Type B pancreatic cell (in vitro differentiated cells): Measurements from ENCODE around the gene MRTFB. TPM values are rescaled to one million over a fixed set of nuclear protein-coding genes. Genes with fewer than 3 reads are reported as not detected.

Experiments used
- DNase-seq: peaks from one replicate; pipeline ENCODE4 v3.0.0; 2021; ENCODE audit warnings: mixed read lengths; ENCODE audit not compliant: unreplicated experiment; ENCODE audit errors: extremely low spot score
- H3K27ac Mint-ChIP-seq: 2 replicates; pipeline ENCODE4 v1.8.0; 2021; ENCODE audit warnings: mild to moderate bottlenecking, mixed read lengths
- H3K27me3 Mint-ChIP-seq: 2 replicates; pipeline ENCODE4 v1.8.0; 2021; ENCODE audit warnings: mixed read lengths
- H3K36me3 Mint-ChIP-seq: 2 replicates; pipeline ENCODE4 v1.8.0; 2021; ENCODE audit warnings: mixed read lengths
- H3K4me1 Mint-ChIP-seq: one replicate; pipeline ENCODE4 v1.8.0; 2021; ENCODE audit warnings: mixed read lengths; ENCODE audit not compliant: unreplicated experiment
- H3K4me3 Mint-ChIP-seq: 2 replicates; pipeline ENCODE4 v1.8.0; 2021; ENCODE audit warnings: mild to moderate bottlenecking, mixed read lengths
- H3K9me3 Mint-ChIP-seq: 2 replicates; pipeline ENCODE4 v1.8.0; 2021; ENCODE audit warnings: mixed read lengths
- CTCF ChIP-seq: fragments of 200-600 bp; sonication (generic); conservative IDR thresholded peaks from 2 replicates; pipeline ENCODE4 v1.5.0; 2021; ENCODE audit warnings: antibody characterized with exemption, mild to moderate bottlenecking
- total RNA-seq: library from RNA; stranded (reverse); gene quantifications from 2 replicates; pipeline ENCODE4 v1.2.1, GENCODE V29; 2021; ENCODE audit warnings: low replicate concordance

Gene MRTFB
- total RNA-seq, 1 donor from 2014 or later, result 61.0 TPM

DNA sequence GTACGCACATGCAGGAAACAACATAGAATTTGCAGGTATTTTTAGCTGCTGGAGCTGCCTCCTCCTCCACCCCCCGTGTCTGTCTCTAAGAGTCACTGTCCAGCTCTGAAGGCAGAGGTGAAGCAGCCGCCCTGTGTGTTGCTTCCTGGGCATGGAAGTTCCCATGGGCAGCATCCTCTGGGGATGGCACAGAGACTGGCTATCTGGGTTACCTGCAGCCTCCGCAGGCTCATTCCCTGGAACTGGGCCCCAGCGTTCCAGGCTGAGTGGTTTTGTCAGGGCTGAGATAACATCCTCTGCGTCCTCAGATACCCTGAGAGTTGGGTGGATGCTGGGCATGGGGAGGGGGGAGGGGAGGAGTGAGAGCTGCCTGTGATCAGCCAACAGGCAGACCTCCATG is 41.5 kb upstream of the MRTFB start:
- H3K4me3 Mint-ChIP-seq, result no peak overlapping the region
- no peaks in the 10 kb centered on the region for H3K4me1 Mint-ChIP-seq
- TF ChIP-seq CTCF, result no peak
- DNase-seq, result no peak
- H3K27me3 Mint-ChIP-seq, result no peaks in the 10 kb centered on the region
- H3K27ac Mint-ChIP-seq, result no peak overlapping the region
- H3K36me3 Mint-ChIP-seq, result no peaks in the 10 kb centered on the region
- no peaks in the 10 kb centered on the region for H3K9me3 Mint-ChIP-seq

- peaks cover 12% of the 10 kb centered on the region for H3K9me3 Mint-ChIP-seq
- H3K27me3 Mint-ChIP-seq, result no peaks in the 10 kb centered on the region
- no peak overlapping the region for H3K4me3 Mint-ChIP-seq
- H3K4me1 Mint-ChIP-seq, result no peaks in the 10 kb centered on the region
- TF ChIP-seq CTCF, result no peak
- H3K27ac Mint-ChIP-seq, result no peak overlapping the region
- H3K36me3 Mint-ChIP-seq, result no peaks in the 10 kb centered on the region
- no peak for DNase-seq
Observed at GRCh38 chr16:14035092-14035491, 36.0 kb upstream of the MRTFB start.

DNA sequence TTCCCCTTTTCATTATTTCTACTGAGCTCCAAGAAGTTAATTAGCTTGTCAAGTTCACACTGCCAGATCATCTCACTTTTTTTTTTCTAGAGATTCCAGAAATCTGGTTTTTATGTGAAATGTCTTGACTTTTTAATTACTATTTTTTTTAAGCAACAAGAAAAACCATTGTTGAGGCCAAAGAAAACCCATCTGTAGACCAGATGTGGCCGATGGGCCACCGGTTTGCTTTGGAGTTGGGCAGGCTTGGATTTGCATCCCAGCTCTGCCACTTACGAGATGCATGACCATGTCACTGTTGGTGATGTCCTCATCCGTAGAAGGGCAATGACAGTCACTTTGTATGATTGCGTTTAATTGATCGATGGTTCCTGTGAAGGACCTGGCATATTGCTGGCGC is 34.2 kb upstream of the MRTFB start:
- no peaks in the 10 kb centered on the region for H3K27me3 Mint-ChIP-seq
- H3K9me3 Mint-ChIP-seq, result peaks cover 12% of the 10 kb centered on the region
- no peaks in the 10 kb centered on the region for H3K4me1 Mint-ChIP-seq
- TF ChIP-seq CTCF, result no peak
- no peaks in the 10 kb centered on the region for H3K36me3 Mint-ChIP-seq
- no peak overlapping the region for H3K4me3 Mint-ChIP-seq
- DNase-seq, result no peak
- H3K27ac Mint-ChIP-seq, result no peak overlapping the region

DNA sequence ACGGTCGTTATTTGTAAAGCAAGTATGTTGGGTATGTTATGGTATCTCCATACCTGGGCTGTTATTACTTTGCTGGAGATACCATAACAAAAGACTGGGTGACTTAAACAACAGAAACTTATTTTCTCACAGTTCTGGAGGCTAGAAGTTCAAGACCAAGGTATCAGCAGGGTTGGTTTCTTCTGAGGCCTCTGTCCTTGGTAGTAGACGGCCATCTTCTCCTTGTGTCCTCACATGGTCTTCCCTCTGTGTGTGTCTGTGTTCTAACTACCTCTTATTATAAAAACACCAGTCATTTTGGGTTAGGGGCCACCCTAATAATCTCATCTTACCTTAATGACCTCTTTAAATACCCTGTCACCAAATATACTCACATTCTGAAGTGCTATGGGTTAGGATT is 33.2 kb upstream of the MRTFB start:
- H3K27ac Mint-ChIP-seq, result no peak overlapping the region
- H3K4me3 Mint-ChIP-seq, result no peak overlapping the region
- TF ChIP-seq CTCF, result no peak
- peaks cover under 1% of the 10 kb centered on the region for H3K4me1 Mint-ChIP-seq
- H3K27me3 Mint-ChIP-seq, result no peaks in the 10 kb centered on the region
- H3K36me3 Mint-ChIP-seq, result no peaks in the 10 kb centered on the region
- no peak for DNase-seq
- H3K9me3 Mint-ChIP-seq, result peaks cover 12% of the 10 kb centered on the region

GRCh38 chr16:14041164-14041563 is 30.0 kb upstream of the MRTFB start:
- no peak for TF ChIP-seq CTCF
- Mint-ChIP-seq H3K4me3 (no peak overlapping the region), H3K9me3 (peaks cover 12% of the 10 kb centered on the region), H3K4me1 (peaks cover 4% of the 10 kb centered on the region), H3K36me3 (no peaks in the 10 kb centered on the region), H3K27ac (no peak overlapping the region), H3K27me3 (peaks cover 5% of the 10 kb centered on the region)
- no peak for DNase-seq

DNA sequence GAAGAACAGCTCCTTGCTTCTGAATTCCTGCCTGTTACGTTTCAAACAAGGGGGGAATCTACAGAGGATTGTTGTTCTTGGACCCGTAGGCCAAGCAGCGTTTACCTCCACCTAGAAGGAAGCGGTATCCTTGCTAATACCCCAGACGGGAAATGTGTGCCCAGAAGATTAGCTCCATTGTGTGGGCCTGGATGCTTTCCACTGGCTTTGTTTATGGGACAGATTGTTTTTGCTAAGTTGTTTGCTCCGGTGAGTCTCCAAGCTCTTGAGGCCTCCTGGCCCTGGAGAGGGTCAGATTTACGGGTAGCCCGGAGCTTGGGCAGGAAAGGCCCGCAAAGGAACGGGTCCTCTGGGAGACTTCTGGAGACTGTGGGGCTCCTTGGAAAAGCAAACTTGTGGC is 28.4 kb upstream of the MRTFB start:
- Mint-ChIP-seq H3K4me1 (peaks cover 12% of the 10 kb centered on the region), H3K36me3 (no peaks in the 10 kb centered on the region), H3K9me3 (peaks cover 12% of the 10 kb centered on the region), H3K27me3 (peaks cover 5% of the 10 kb centered on the region), H3K4me3 (no peak overlapping the region), H3K27ac (no peak overlapping the region)
- no peak for TF ChIP-seq CTCF
- DNase-seq, result no peak
